ENCODE data around the gene WLS. TPM values are rescaled to one million over a fixed set of nuclear protein-coding genes. Genes with fewer than 3 reads are reported as not detected.

Gene WLS
- total RNA-seq, 4 donors from 2014 or later: 34.8 to 78.9 (median 44.4) TPM

DNA sequence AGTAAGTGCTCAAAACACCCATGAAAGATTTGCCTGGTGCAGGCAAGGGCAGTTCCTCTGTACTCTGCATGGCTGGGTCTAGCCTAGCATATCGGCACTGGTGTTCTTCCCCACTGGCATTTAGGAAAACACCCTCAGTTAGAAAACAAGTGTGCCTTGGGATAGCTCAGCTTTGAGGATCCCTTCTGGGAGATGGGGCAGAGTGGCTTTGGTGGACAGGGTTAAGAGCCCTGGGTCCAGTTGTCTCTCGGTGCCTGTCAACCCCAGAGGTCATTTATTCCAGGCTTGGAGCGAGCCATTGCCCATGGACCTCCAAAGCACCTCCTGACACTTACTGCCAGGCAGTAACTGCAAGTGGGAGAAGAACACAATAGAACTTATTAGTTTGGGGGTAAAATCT is 101.1 kb downstream of the WLS start:
- Histone ChIP-seq H3K4me1 (peaks cover 0 to 5% (median 0%) of the 10 kb centered on the region in 4 donors), H3K27me3 (no peaks in the 10 kb centered on the region), H3K27ac (no peak overlapping the region), H3K4me3 (no peak overlapping the region), H3K36me3 (peaks cover 0 to 64% (median 0%) of the 10 kb centered on the region in 3 donors), H3K9me3 (no peaks in the 10 kb centered on the region)
- 93 to 95% methylated on average over 3 of the region's 3 CpGs for WGBS, 2 donors
- no peak for TF ChIP-seq EP300 (IDR thresholded peaks at IDR 0.05)
- TF ChIP-seq POLR2A (IDR thresholded peaks at IDR 0.05): no peak
- TF ChIP-seq, protein P1, sequence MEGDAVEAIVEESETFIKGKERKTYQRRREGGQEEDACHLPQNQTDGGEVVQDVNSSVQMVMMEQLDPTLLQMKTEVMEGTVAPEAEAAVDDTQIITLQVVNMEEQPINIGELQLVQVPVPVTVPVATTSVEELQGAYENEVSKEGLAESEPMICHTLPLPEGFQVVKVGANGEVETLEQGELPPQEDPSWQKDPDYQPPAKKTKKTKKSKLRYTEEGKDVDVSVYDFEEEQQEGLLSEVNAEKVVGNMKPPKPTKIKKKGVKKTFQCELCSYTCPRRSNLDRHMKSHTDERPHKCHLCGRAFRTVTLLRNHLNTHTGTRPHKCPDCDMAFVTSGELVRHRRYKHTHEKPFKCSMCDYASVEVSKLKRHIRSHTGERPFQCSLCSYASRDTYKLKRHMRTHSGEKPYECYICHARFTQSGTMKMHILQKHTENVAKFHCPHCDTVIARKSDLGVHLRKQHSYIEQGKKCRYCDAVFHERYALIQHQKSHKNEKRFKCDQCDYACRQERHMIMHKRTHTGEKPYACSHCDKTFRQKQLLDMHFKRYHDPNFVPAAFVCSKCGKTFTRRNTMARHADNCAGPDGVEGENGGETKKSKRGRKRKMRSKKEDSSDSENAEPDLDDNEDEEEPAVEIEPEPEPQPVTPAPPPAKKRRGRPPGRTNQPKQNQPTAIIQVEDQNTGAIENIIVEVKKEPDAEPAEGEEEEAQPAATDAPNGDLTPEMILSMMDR (IDR thresholded peaks at IDR 0.05): no peak
- DNase-seq (ENCODE audit: low spot score in 2 of 2): no peak

DNA sequence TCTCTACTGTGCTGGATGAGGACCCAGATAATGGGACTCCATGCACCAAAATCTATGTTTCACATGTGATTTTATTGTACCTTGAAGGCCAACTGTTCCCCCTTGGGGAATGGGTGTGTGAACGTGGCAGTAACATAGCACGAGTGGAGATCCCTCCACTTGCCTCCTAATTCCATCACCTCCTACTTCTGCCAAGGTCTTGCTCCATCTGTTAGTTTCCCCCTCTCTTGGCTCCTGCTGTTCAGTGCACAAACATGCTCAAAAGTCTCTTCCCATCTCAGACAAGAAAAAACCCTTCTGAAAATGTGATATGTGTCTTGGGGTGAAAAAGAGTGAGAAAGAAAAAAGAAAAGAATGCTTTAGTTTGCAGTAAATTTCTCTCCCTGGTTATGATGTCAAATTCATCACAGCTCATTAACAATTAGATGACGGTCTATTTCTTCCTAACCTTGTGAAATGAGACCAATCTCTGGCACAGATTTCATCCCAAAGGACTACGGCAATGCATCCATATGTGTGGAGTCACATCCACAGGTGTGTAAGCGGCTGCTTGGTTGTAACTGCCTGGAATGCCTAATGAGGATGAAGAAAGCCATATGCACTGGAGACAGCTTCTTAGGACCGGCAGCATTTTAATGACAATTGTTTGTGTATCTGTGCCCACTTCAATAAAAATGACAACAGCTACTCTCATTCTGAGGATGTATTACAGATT is 102.6 kb downstream of the WLS start:
- DNase-seq (ENCODE audit: low spot score in 2 of 2): no peak
- Histone ChIP-seq H3K36me3 (peaks cover 0 to 65% (median 0%) of the 10 kb centered on the region in 3 donors), H3K4me1 (peaks cover 0 to 5% (median 0%) of the 10 kb centered on the region in 4 donors), H3K9me3 (no peaks in the 10 kb centered on the region), H3K27me3 (no peaks in the 10 kb centered on the region), H3K4me3 (no peak overlapping the region), H3K27ac (no peak overlapping the region)
- WGBS, 2 donors: 77 to 78% methylated on average over 6 of the region's 6 CpGs
- no peak for TF ChIP-seq POLR2A (IDR thresholded peaks at IDR 0.05)
- TF ChIP-seq, protein P1 (IDR thresholded peaks at IDR 0.05): no peak
- TF ChIP-seq EP300 (IDR thresholded peaks at IDR 0.05): no peak

DNA sequence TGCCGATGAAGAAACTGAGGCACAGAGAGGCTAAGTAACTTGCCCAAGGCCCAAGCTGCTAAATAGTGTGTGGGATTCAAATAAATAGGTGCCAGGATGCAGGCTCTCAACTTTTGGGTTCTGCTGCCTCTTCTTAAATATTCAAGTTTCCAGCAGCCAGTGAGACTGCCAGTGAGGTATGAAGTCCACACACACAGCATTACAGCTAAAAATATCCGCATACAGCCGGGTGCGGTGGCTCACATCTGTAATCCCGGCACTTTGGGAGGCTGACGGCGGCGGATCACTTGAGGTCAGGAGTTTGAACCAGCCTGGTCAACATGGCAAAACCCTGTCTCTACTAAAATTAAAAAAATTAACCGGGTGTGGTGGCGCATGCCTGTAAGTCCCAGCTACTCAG is 103.5 kb downstream of the WLS start:
- TF ChIP-seq, protein P1 (IDR thresholded peaks at IDR 0.05): no peak
- TF ChIP-seq POLR2A (IDR thresholded peaks at IDR 0.05): no peak
- TF ChIP-seq EP300 (IDR thresholded peaks at IDR 0.05): no peak
- H3K4me1 ChIP-seq: peaks cover 0 to 5% (median 0%) of the 10 kb centered on the region in 4 donors
- no peak overlapping the region for H3K4me3 ChIP-seq
- no peak for DNase-seq (ENCODE audit: low spot score in 2 of 2)
- 75 to 97% methylated on average over 10 of the region's 10 CpGs for WGBS, 2 donors
- no peak overlapping the region for H3K27ac ChIP-seq
- no peaks in the 10 kb centered on the region for H3K27me3 ChIP-seq
- no peaks in the 10 kb centered on the region for H3K9me3 ChIP-seq
- H3K36me3 ChIP-seq: peaks cover 0 to 65% (median 0%) of the 10 kb centered on the region in 3 donors

DNA sequence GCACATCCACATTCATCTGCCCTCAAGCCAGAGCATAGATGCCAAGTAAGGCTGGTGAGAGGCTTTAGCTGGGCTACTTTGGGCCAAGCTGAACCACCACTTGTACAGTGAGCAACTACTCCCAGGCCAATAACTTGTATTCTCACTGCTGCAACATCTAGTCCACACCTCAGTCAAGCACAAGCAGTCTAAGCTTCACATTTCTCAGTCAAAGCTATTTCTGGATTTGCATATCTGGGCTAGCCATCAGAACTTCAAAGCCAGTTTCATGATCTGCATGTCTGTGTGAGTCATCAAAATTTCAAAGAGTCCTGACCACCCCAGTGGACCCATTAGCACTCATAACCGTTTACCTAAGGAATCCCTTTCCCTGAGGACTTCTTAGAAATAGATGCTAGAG is 104.2 kb downstream of the WLS start:
- Histone ChIP-seq H3K9me3 (no peaks in the 10 kb centered on the region), H3K4me3 (no peak overlapping the region), H3K4me1 (no peaks in the 10 kb centered on the region), H3K36me3 (peaks cover 0 to 65% (median 0%) of the 10 kb centered on the region in 3 donors), H3K27ac (no peak overlapping the region), H3K27me3 (no peaks in the 10 kb centered on the region)
- DNase-seq (ENCODE audit: low spot score in 2 of 2): no peak
- WGBS, 2 donors: 42 to 45% methylated on average over 1 of the region's 1 CpG
- TF ChIP-seq EP300 (IDR thresholded peaks at IDR 0.05) (no peak), POLR2A (IDR thresholded peaks at IDR 0.05) (no peak)
- TF ChIP-seq, protein P1 (IDR thresholded peaks at IDR 0.05): no peak

DNA sequence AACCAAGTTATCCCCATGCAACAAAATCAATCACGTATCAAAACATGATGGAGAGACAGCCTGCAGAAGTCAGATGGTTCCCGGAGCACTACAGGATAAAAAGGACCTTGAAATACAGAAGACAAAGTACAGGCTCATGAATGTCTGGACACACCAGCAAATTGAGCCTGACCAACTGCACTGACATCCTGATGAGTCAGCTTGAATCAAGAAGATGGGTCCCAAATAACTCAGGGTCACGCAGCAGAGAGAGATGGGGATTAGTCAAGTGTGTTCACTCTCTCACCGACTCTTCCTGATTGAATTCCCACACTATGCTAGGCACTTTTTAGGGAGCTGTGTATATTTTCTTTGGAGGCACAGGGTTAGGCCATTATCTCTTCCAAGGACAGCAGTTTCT is 110.8 kb downstream of the WLS start:
- H3K27ac ChIP-seq: peak overlapping the region in 1 of 4 donors; percentile 3
- H3K4me3 ChIP-seq: no peak overlapping the region
- H3K36me3 ChIP-seq: peaks cover 0 to 36% (median 0%) of the 10 kb centered on the region in 3 donors
- WGBS, 2 donors: 57 to 75% methylated on average over 4 of the region's 4 CpGs
- no peak for DNase-seq (ENCODE audit: low spot score in 2 of 2)
- H3K4me1 ChIP-seq: peaks cover 0 to 9% (median 0%) of the 10 kb centered on the region in 4 donors
- TF ChIP-seq EP300 (IDR thresholded peaks at IDR 0.05) (no peak), POLR2A (IDR thresholded peaks at IDR 0.05) (no peak)
- TF ChIP-seq, protein P1 (IDR thresholded peaks at IDR 0.05): no peak
- no peaks in the 10 kb centered on the region for H3K27me3 ChIP-seq
- no peaks in the 10 kb centered on the region for H3K9me3 ChIP-seq

All from tibial nerve (tissue), 4 donors.